Stimulated activated CD8-positive, alpha-beta memory T cell treated with anti-CD3 and anti-CD28 coated beads, Interleukin-7, amount 100 ng/mL, for 4 hours (primary cell): ENCODE data around the gene SMPDL3B.
A peak's percentile ranks its signal among the peaks of the same experiment; 100 is the strongest.

ENCODE experiments used
- DNase-seq, 2 donors: peaks; one replicate each; pipeline ENCODE4 v3.0.0-alpha.2; 2020; ENCODE audit warnings: low read depth in 2 of 2

Gene SMPDL3B

GRCh38 chr1:27934818-27935549 lies at the start of gene SMPDL3B:
Gene SMPDL3B (plus strand): TSS chr1:27935000. CDS start chr1:27935184, 184 bp downstream.
- DNase-seq = no peak

GRCh38 chr1:27885114-27885528 lies 49.7 kb upstream of the SMPDL3B start:
- DNase-seq = no peak

- DNase-seq = no peak
Measured at GRCh38 chr1:27885621-27886352, 49.0 kb upstream of the SMPDL3B start.

GRCh38 chr1:27886353-27886679 lies 48.5 kb upstream of the SMPDL3B start:
- no peak for DNase-seq

GRCh38 chr1:27886744-27887143 lies 48.1 kb upstream of the SMPDL3B start:
- no peak for DNase-seq

- DNase-seq = no peak
Measured at GRCh38 chr1:27887215-27888021, 47.4 kb upstream of the SMPDL3B start.

- DNase-seq = no peak
Measured at GRCh38 chr1:27889506-27889905, 45.3 kb upstream of the SMPDL3B start.

GRCh38 chr1:27891196-27891889 lies 43.5 kb upstream of the SMPDL3B start:
- DNase-seq = peak in 1 of 2 donors; percentile 54

- DNase-seq = no peak
Measured at GRCh38 chr1:27894521-27894920, 40.3 kb upstream of the SMPDL3B start.

GRCh38 chr1:27906759-27907158 lies 28.0 kb upstream of the SMPDL3B start:
- DNase-seq = no peak

- DNase-seq = no peak
Measured at GRCh38 chr1:27912429-27912828, 22.4 kb upstream of the SMPDL3B start.

- DNase-seq = no peak
Measured at GRCh38 chr1:27915082-27915575, 19.7 kb upstream of the SMPDL3B start.

- no peak for DNase-seq
Measured at GRCh38 chr1:27922272-27922671, 12.5 kb upstream of the SMPDL3B start.

GRCh38 chr1:27928216-27928954 lies 6.4 kb upstream of the SMPDL3B start:
- no peak for DNase-seq

- DNase-seq = no peak
Measured at GRCh38 chr1:27931184-27931583, 3.6 kb upstream of the SMPDL3B start.

GRCh38 chr1:27931759-27932158 lies 3.0 kb upstream of the SMPDL3B start:
- no peak for DNase-seq

GRCh38 chr1:27935721-27936120 lies 921 bp downstream of the SMPDL3B start:
- no peak for DNase-seq

GRCh38 chr1:27936370-27936769 lies 1.6 kb downstream of the SMPDL3B start:
- no peak for DNase-seq

GRCh38 chr1:27937524-27937836 lies 2.7 kb downstream of the SMPDL3B start:
- no peak for DNase-seq

GRCh38 chr1:27938488-27938887 lies 3.7 kb downstream of the SMPDL3B start:
- DNase-seq = no peak

GRCh38 chr1:27940297-27940696 lies 5.5 kb downstream of the SMPDL3B start:
- DNase-seq = peak; percentile 49 to 59
